ENCODE data around the gene BTLA. TPM values are rescaled to one million over a fixed set of nuclear protein-coding genes. Genes with fewer than 3 reads are reported as not detected.

The BTLA gene
- total and polyA plus RNA-seq, 2 of the 8 experiments (the other 6 are each of a cell fraction or from before 2014, with no cell fraction given): not detected

- H3K4me3 ChIP-seq (ENCODE audit: extremely low read depth in 1 of 4, insufficient read depth in 2 of 4, low read depth in 3 of 4, low read length in 4 of 4): no peak overlapping the region
- no peak overlapping the region for H3K56ac ChIP-seq (replicated peaks; ENCODE audit: insufficient read length, low read depth, low read length)
- no peak overlapping the region for H3K27ac ChIP-seq (ENCODE audit: low read depth, low read length)
- no peaks in the 10 kb centered on the region for H3K23me2 ChIP-seq (ENCODE audit: low read depth, low read length)
- no peak for TF ChIP-seq ATF2 (IDR thresholded peaks at IDR 0.05; ENCODE audit: low read length)
- no peak for TF ChIP-seq MAX (IDR thresholded peaks at IDR 0.05)
- no peak for TF ChIP-seq CHD1 (IDR thresholded peaks at IDR 0.05; ENCODE audit: low read depth, low read length)
- TF ChIP-seq EP300 (IDR thresholded peaks at IDR 0.05; ENCODE audit: borderline replicate concordance in 1 of 2, low read depth in 2 of 2, low read length in 2 of 2): no peak
- no peak for TF ChIP-seq SIX5 (IDR thresholded peaks at IDR 0.05; ENCODE audit: low read depth, low read length)
- TF ChIP-seq NRF1 (IDR thresholded peaks at IDR 0.05; ENCODE audit: low read depth, low read length): no peak
- no peak for TF ChIP-seq HDAC6 (IDR thresholded peaks at IDR 0.05; ENCODE audit: low read depth, low read length)
- no peak for TF ChIP-seq GABPA (IDR thresholded peaks at IDR 0.05; ENCODE audit: borderline replicate concordance, insufficient read depth, low read length)
- no peak for TF ChIP-seq TAF1 (IDR thresholded peaks at IDR 0.05; ENCODE audit: low read depth, low read length)
- no peak for TF ChIP-seq MAFK (IDR thresholded peaks at IDR 0.05; ENCODE audit: low read depth, low read length)
- no peak for TF ChIP-seq EGR1 (IDR thresholded peaks at IDR 0.05; ENCODE audit: borderline replicate concordance, low read depth, low read length)
- H4K8ac ChIP-seq (ENCODE audit: extremely low read depth, insufficient read depth, low read length): no peak overlapping the region
- DNase-seq (ENCODE audit: low read depth in 1 of 2, low spot score in 2 of 2) (no peak), FAIRE-seq (no peak)
- peak overlapping the region; percentile 23; the same call in 1 of the 2 replicates for H2BK15ac ChIP-seq (ENCODE audit: low read length)
- H2AK5ac ChIP-seq (ENCODE audit: low read depth, low read length): no peak overlapping the region
- 94% methylated on average over 5 of the region's 5 CpGs; no CpG with 5 or more reads in 1 of the 2 experiments for WGBS, 2 experiments (ENCODE audit: extremely low coverage in 1 of 2, insufficient coverage in 1 of 2, insufficient read length in 1 of 2, insufficient replicate concordance in 2 of 2, low coverage in 1 of 2, low lambda C conversion rate in 2 of 2, missing lambda C conversion rate in 1 of 2)
- H3K18ac ChIP-seq (ENCODE audit: extremely low read depth, low read length): no peak overlapping the region
- no peak overlapping the region for H2BK5ac ChIP-seq (ENCODE audit: low read depth, low read length)
- no peak overlapping the region for H3K23ac ChIP-seq (ENCODE audit: insufficient read length)
- no peak overlapping the region for H2BK120ac ChIP-seq (replicated peaks; ENCODE audit: low read depth, low read length)
- H3K4me2 ChIP-seq (ENCODE audit: insufficient read depth in 1 of 2, low read depth in 2 of 2, low read length in 2 of 2): no peak overlapping the region
- no peak overlapping the region for H3K14ac ChIP-seq (ENCODE audit: insufficient read length)
- H3K9ac ChIP-seq (replicated peaks in 1 of 4; ENCODE audit: extremely low read depth in 1 of 4, low read depth in 3 of 4, low read length in 3 of 4): no peak overlapping the region
- no peak overlapping the region for H4K5ac ChIP-seq (ENCODE audit: insufficient read length, low read depth, low read length)
- no peaks in the 10 kb centered on the region; a peak in 1 of 4 replicates for H3K79me2 ChIP-seq (ENCODE audit: control insufficient read depth in 1 of 2, insufficient read depth in 2 of 2, low read length in 2 of 2)
- H3K4ac ChIP-seq (replicated peaks; ENCODE audit: insufficient read length, low read depth, low read length): no peak overlapping the region
- no peaks in the 10 kb centered on the region for H3K27me3 ChIP-seq (replicated peaks in 1 of 4; ENCODE audit: control insufficient read depth in 3 of 4, extremely low read depth in 1 of 4, insufficient read depth in 3 of 4, low read length in 3 of 4)
- H3K79me1 ChIP-seq (ENCODE audit: low read depth, low read length): no peaks in the 10 kb centered on the region
- CTCF ChIA-PET (ENCODE audit: partially characterized antibody): interaction anchor here (0.7 to 2.0 kb wide), 2 partner anchors 11 to 132 kb away, joined by 4 to 6 read pairs; no protein-coding TSS in a partner anchor
- POLR2A ChIA-PET (ENCODE audit: partially characterized antibody): interaction anchor here (0.7 kb wide), 1 partner anchor 94 kb away, joined by 3 read pairs; the partner anchor contains the start of gene CD200
- H4K20me1 ChIP-seq (replicated peaks in 1 of 2; ENCODE audit: control insufficient read depth in 1 of 2, insufficient read depth in 2 of 2, low read length in 2 of 2): no peaks in the 10 kb centered on the region
- H2BK20ac ChIP-seq (ENCODE audit: low read length): 0 out of 2 replicates have a peak overlapping the region, but pooled peaks have one; percentile 36
- no peak overlapping the region for H4K91ac ChIP-seq (replicated peaks; ENCODE audit: insufficient read length, low read length)
- no peak overlapping the region for H2AFZ ChIP-seq (ENCODE audit: low read length)
- no peaks in the 10 kb centered on the region; a peak in 1 of 8 replicates for H3K36me3 ChIP-seq (ENCODE audit: control insufficient read depth in 2 of 4, insufficient read depth in 4 of 4, low read length in 3 of 4)
- H3K9me3 ChIP-seq (ENCODE audit: insufficient read depth in 2 of 2, low read depth in 1 of 2, low read length in 1 of 2): peaks cover 4 to 5% of the 10 kb centered on the region in 2 experiments; a peak in 2 of 4 replicates
- no peak overlapping the region for H2BK12ac ChIP-seq (ENCODE audit: low read depth, low read length)
- peaks cover 0 to 10% (median 2%) of the 10 kb centered on the region in 4 experiments; a peak in 2 of 7 replicates for H3K4me1 ChIP-seq (replicated peaks in 1 of 4; ENCODE audit: control insufficient read depth in 3 of 4, insufficient read depth in 4 of 4, low read length in 3 of 4)
Measured at GRCh38 chr3:112427123-112427522, 72.1 kb downstream of the BTLA start.

All from H1 (cell line).